ENCODE measurements around the gene CEP104. TPM values are rescaled to one million over a fixed set of nuclear protein-coding genes. Genes with fewer than 3 reads are reported as not detected.

Gene CEP104
- total RNA-seq, 4 donors from 2014 or later: 27.9 to 76.0 (median 33.9) TPM

DNA sequence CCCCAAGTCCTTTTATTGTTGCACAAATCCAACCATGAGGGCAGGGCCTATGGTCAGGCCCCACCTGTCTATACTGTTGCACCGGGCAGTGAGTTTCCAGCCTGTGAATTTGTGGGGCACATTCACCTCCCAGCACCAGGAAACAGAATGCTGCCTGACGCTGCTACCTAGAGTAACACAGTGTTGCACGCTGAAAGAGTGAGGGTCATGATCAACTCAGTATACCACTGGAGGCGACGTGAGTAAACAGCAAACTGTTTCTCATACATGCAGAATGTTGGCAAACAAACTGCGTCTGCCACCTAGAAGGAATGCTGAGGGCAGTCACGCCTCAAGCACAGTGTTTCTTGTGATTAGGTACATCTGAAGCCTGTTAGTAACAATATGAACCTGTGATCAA, 47.3 kb downstream of the CEP104 start:
- no peak for TF ChIP-seq CTCF (IDR thresholded peaks at IDR 0.05; ENCODE audit: low read depth)

GRCh38 chr1:3807769-3808168, 49.2 kb downstream of the CEP104 start:
- no peak for TF ChIP-seq CTCF (IDR thresholded peaks at IDR 0.05; ENCODE audit: low read depth)

DNA sequence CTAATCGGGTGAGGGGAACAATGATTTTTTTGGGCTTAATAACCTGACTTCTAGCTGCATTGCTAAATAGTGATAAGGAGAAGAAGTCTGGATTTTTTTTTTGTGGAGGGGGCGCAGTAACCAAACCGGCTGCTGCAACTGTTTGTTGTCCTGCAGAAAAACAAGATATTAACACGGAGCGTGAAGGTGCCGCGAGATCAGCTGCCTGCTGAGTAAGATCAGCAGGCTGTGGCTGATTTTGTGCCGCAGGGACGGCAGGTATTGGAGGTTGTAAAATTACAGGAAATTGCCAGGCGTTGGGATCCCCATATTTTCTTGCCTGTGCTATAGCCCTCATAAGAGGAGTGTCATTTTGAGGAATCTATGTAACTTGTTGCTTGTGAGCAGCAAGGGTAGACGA, 52.0 kb downstream of the CEP104 start:
- TF ChIP-seq CTCF (IDR thresholded peaks at IDR 0.05; ENCODE audit: low read depth): no peak

DNA sequence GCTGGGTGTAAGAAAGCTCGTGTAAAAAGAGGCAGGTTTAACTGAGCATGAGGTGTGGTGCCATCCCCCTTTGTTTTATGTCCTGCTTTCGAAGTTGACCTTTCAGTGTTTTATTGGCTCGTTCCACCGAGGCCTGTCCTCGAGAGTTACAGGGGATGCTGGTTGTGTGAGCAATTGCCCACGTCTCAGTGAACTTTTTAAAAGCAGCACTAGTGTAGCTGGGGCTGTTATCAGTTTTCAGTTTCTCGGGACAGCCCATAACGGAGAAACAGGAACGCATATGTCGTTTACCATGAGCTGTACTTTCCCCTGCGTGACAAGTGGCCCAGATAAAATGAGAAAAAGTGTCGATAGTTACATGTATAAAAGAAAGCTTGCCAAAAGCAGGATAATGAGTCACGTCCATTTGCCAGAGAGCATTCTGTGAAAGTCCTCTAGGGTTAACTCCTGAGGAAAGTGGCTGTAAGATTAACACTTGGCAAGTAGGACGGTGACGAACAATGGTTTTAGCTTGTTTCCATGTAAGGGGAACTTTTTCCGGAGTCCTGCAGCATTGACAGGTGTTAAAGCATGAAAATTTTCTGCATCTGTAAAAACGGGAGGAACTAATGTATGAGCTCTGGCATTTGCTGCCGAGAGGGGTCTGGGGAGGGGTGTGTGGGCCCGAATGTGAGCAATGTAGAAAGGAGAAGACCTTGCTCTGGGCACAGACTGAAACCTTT, 52.9 kb downstream of the CEP104 start:
- TF ChIP-seq CTCF (IDR thresholded peaks at IDR 0.05; ENCODE audit: low read depth): no peak

GRCh38 chr1:3799976-3800685, 56.9 kb downstream of the CEP104 start:
- TF ChIP-seq CTCF (IDR thresholded peaks at IDR 0.05; ENCODE audit: low read depth): no peak

DNA sequence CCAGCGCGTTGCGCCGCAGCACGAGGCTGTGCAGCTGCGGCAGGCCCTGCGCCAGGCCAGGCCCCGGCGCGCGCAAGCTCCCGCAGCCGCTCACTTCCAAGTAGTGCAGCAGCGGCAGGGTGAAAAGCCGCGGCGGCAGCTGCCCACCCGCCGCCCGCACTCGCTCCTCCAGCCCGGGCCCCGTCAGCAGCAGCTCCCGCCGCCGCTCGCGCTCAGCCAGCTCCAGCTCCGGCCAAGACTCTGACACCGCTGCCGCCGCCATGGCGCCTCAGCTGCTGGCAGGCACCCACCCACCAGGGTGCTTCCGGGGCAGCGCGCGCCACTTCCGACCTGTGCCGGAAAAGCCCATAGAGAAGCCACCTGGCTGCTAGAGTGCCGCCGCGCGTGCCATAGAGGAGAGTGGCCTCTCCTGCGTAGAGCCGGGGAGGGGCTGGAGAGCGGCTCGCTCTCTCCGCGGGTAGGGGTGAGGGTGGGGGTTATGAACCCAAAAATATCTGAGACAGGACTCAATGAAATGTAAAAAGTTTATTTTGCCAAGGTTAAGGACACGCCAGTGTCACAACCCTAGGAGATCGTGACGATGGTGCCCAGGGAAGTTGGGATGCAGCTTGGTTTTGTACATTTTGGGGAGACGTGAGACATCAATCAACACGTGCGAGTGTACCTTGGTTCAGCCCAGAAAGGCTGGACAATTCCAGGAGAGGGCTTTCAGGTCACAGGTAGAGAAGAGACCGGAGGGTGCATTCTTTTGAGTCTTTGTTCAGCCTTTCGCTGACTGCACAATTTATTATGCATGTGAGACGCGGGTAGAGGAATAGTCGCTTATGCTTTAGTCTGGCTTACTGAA, 60.6 kb downstream of the CEP104 start, which contains the start of gene LRRC47:
LRRC47 (minus strand) TSS at position 284 of the 847 bp plus-strand sequence; CDS start at position 262, 22 bp downstream.
- no peak for TF ChIP-seq CTCF (IDR thresholded peaks at IDR 0.05; ENCODE audit: low read depth)

All from subcutaneous adipose tissue (tissue), 4 donors.